Measurements from ENCODE around the gene FGFR4. TPM values are rescaled to one million over a fixed set of nuclear protein-coding genes. Genes with fewer than 3 reads are reported as not detected.

FGFR4 gene
- total and polyA plus RNA-seq, 2 of the 8 experiments (the other 6 are each of a cell fraction or from before 2014, with no cell fraction given): 61.4 to 88.4 TPM

DNA sequence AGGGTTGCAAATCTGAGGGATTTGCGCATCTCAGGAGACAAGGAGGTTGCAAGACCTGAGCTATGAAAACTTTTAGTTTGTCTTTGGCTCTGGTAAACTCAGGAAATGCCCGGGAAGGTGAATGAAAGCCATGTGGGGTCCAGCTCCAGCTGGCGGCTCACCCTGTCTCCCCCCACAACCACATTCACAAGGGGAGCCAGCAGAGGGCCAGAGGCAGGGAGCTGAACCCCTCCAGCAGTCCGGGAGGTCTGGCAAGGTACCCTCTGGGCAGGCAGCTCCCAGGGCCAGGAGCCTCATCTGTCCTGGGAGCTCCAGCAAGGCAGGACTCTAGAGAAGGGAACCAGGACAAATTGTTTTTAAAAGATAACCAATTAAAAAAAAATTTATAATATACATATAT lies 2.5 kb upstream of the FGFR4 start:
- no peaks in the 10 kb centered on the region; a peak in 1 of 7 replicates for H3K27me3 ChIP-seq (replicated peaks in 1 of 4; ENCODE audit: control insufficient read depth in 3 of 4, extremely low read depth in 1 of 4, insufficient read depth in 3 of 4, low read length in 3 of 4)
- no peak overlapping the region for H3K4me3 ChIP-seq (ENCODE audit: extremely low read depth in 1 of 4, insufficient read depth in 2 of 4, low read depth in 3 of 4, low read length in 4 of 4)
- H4K91ac ChIP-seq (replicated peaks; ENCODE audit: insufficient read length, low read length): no peak overlapping the region
- H3K9me3 ChIP-seq (ENCODE audit: insufficient read depth in 2 of 2, low read depth in 1 of 2, low read length in 1 of 2): no peaks in the 10 kb centered on the region
- H3K14ac ChIP-seq (ENCODE audit: insufficient read length): no peak overlapping the region
- H3K18ac ChIP-seq (ENCODE audit: extremely low read depth, low read length): no peak overlapping the region
- no peaks in the 10 kb centered on the region for H3K36me3 ChIP-seq (ENCODE audit: control insufficient read depth in 2 of 4, insufficient read depth in 4 of 4, low read length in 3 of 4)
- H2BK15ac ChIP-seq (ENCODE audit: low read length): no peak overlapping the region
- H3K4me2 ChIP-seq (ENCODE audit: insufficient read depth in 1 of 2, low read depth in 2 of 2, low read length in 2 of 2): no peak overlapping the region
- no peak overlapping the region for H3K23ac ChIP-seq (ENCODE audit: insufficient read length)
- H4K20me1 ChIP-seq (replicated peaks in 1 of 2; ENCODE audit: control insufficient read depth in 1 of 2, insufficient read depth in 2 of 2, low read length in 2 of 2): peaks cover 0 to 1% of the 10 kb centered on the region in 2 experiments
- peaks cover 0 to 14% (median 8%) of the 10 kb centered on the region in 4 experiments; a peak in 5 of 7 replicates for H3K4me1 ChIP-seq (replicated peaks in 1 of 4; ENCODE audit: control insufficient read depth in 3 of 4, insufficient read depth in 4 of 4, low read length in 3 of 4)
- no peak overlapping the region for H2BK5ac ChIP-seq (ENCODE audit: low read depth, low read length)
- no peak for FAIRE-seq
- no peak overlapping the region for H4K8ac ChIP-seq (ENCODE audit: extremely low read depth, insufficient read depth, low read length)
- peaks cover 0 to 5% of the 10 kb centered on the region in 2 experiments; a peak in 1 of 4 replicates for H3K79me2 ChIP-seq (ENCODE audit: control insufficient read depth in 1 of 2, insufficient read depth in 2 of 2, low read length in 2 of 2)
- H2AK5ac ChIP-seq (ENCODE audit: low read depth, low read length): no peak overlapping the region
- peak overlapping the region; percentile 23; the same call in 1 of the 2 replicates for H2BK12ac ChIP-seq (ENCODE audit: low read depth, low read length)
- no peak overlapping the region for H3K56ac ChIP-seq (replicated peaks; ENCODE audit: insufficient read length, low read depth, low read length)
- no peak for TF ChIP-seq SUZ12 (IDR thresholded peaks at IDR 0.05; ENCODE audit: low read length)
- H4K5ac ChIP-seq (ENCODE audit: insufficient read length, low read depth, low read length): no peak overlapping the region
- no peak overlapping the region for H2AFZ ChIP-seq (ENCODE audit: low read length)
- H3K23me2 ChIP-seq (ENCODE audit: low read depth, low read length): peaks cover 9% of the 10 kb centered on the region
- no peak overlapping the region for H3K27ac ChIP-seq (ENCODE audit: low read depth, low read length)
- H3K4ac ChIP-seq (replicated peaks; ENCODE audit: insufficient read length, low read depth, low read length): no peak overlapping the region
- no peak overlapping the region for H3K9ac ChIP-seq (replicated peaks in 1 of 4; ENCODE audit: extremely low read depth in 1 of 4, low read depth in 3 of 4, low read length in 3 of 4)
- peak overlapping the region; percentile 67 for H2BK120ac ChIP-seq (replicated peaks; ENCODE audit: low read depth, low read length)
- H2BK20ac ChIP-seq (ENCODE audit: low read length): no peak overlapping the region
- DNase-seq (ENCODE audit: low read depth in 1 of 2, low spot score in 2 of 2): no peak
- peaks cover 8% of the 10 kb centered on the region for H3K79me1 ChIP-seq (ENCODE audit: low read depth, low read length)
- POLR2A ChIA-PET (ENCODE audit: partially characterized antibody): interaction anchor here (0.7 to 1.1 kb wide), 2 partner anchors 11 to 14 kb away, joined by 3 to 4 read pairs; no protein-coding TSS in a partner anchor
- CTCF ChIA-PET (ENCODE audit: partially characterized antibody): interaction anchor here (0.8 to 11.9 kb wide), 6 partner anchors 9 to 235 kb away, joined by 3 to 164 read pairs (median 4); no protein-coding TSS in a partner anchor
- 93% methylated on average over 4 of the region's 4 CpGs; no CpG with 5 or more reads in 1 of the 2 experiments for WGBS, 2 experiments (ENCODE audit: extremely low coverage in 1 of 2, insufficient coverage in 1 of 2, insufficient read length in 1 of 2, insufficient replicate concordance in 2 of 2, low coverage in 1 of 2, low lambda C conversion rate in 2 of 2, missing lambda C conversion rate in 1 of 2)
